HG03060 (cell line): ENCODE data around the gene LIMS1.
A peak's percentile ranks its signal among the peaks of the same experiment; 100 is the strongest.
"Not testable (repeated sequence)": the region's sequence is repeated elsewhere in the genome, so short reads cannot be mapped to it uniquely, and the experiment has no call there.

Source experiments
- ATAC-seq: cut with Tn5 transposase; IDR thresholded peaks from one replicate; pipeline ENCODE4 v1.9.1; 2021; ENCODE audit warnings: low read depth, moderate number of reproducible peaks; ENCODE audit not compliant: unreplicated experiment

Gene LIMS1

GRCh38 chr2:108701806-108702205 is 167.5 kb downstream of the LIMS1 start:
- no peak for ATAC-seq

DNA sequence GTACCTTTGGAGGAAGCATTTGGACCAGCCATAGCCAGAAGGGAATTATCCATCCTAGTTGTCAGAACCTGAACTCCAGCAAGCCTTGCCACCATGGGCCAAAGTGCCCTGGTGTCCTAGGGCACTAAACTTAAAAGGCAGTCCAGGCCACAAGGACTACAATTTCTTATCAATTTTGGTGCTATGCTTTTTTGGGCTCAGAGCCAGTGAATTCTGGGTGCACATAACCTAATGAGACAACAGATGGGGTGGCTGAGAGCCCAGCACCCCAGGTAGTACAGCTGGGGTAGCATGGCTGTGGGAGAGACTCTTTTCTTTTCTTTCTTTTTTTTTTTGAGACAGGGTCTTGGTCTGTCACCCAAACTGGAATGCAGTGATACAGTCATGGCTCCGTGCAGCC is 170.6 kb downstream of the LIMS1 start:
- ATAC-seq = no peak

DNA sequence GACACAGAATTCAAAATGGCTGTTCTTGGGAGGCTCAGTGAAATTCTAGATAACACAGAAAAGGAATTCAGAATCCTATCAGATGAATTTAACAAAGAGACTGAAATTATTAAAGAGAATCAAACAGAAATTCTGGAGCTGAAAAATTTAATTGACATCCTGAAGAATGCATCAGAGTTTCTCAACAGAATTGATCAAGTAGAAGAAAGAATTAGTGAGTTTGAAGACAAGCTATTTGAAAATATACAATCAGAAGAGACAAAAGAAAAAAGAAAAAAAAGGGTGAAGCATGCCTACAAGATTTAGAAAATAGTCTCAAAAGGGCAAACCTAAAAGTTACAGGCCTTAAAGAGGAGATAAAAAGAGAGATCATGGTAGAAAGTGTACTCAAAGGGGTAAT is 173.0 kb downstream of the LIMS1 start:
- ATAC-seq = no peak

DNA sequence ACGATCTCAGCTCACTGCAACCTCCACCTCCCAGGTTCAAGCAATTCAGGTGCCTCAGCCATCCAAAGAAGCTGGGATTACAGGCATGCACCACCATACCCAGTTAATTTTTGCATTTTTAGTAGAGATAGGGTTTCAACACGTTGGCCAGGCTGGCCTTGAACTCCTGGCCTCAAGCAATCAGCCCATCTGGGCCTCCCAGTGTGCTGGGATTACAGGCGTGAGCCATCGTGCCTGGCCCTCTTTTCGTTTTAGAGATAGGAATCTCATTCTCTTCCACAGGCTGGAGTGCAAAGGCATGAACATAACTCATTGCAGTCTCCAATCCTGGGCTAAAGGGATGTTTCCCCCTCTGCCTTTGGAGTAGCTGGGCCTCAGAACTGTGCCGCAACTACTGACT is 182.7 kb downstream of the LIMS1 start:
- ATAC-seq = not testable (repeated sequence)

- peak; percentile 95 for ATAC-seq
Measured at GRCh38 chr2:108719149-108720044, 185.1 kb downstream of the LIMS1 start, which contains the start of gene RANBP2. RANBP2 (plus strand) TSS chr2:108719482; CDS start chr2:108719607, 125 bp downstream.

- ATAC-seq = not testable (repeated sequence)
Measured at GRCh38 chr2:108726048-108726447, 191.8 kb downstream of the LIMS1 start.

DNA sequence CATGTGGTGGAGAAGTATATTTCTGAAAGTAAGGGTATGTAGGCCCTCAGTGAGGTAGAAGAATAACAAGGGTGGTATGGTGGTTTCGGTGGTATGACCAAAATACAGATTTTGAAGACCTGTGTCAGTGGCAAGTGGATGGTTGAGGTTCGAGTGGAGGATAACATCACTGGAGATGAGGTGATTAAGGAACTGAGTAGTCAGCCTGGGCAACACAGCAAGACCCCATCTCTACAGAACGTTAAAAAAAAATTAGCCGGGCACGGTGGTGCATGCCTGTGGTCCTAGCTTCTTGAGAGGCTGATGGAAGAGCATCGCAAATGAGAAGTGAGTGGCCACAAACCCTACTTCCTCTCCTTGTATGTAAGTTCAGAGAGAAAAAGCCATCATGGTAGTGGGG is 200.4 kb downstream of the LIMS1 start:
- ATAC-seq = not testable (repeated sequence)
